AG04450 (cell line): ENCODE measurements around the gene MICALL2. TPM values are rescaled to one million over a fixed set of nuclear protein-coding genes. Genes with fewer than 3 reads are reported as not detected.

ENCODE experiments used
- CTCF ChIA-PET: fragments of 300-600, 350-600 bp; formaldehyde crosslinking; extraction: SDS; loops from one replicate; lab custom pipeline; 2022; ENCODE audit warnings: antibody characterized with exemption, inconsistent platforms; lab: Charles Lee
- POLR2A ChIA-PET: fragments of 350-600 bp; formaldehyde crosslinking; extraction: SDS; loops from one replicate; lab custom pipeline; 2021; ENCODE audit warnings: antibody characterized with exemption, inconsistent platforms; lab: Yijun Ruan, JAX
- DNase-seq: peaks from one replicate; pipeline ENCODE4 v3.0.0-alpha.2; 2011; ENCODE audit warnings: low read depth, low spot score
- H3K27ac ChIP-seq: one replicate; pipeline ENCODE4 v1.5.1; 2012; ENCODE audit warnings: low read depth, low read length, control low read depth
- H3K27me3 ChIP-seq: one replicate; pipeline ENCODE4 v1.6.0; 2012; ENCODE audit warnings: low read length; ENCODE audit not compliant: control insufficient read depth, insufficient read depth
- H3K4me3 ChIP-seq: 2 replicates; pipeline ENCODE4 v1.5.1; 2011; ENCODE audit warnings: mild to moderate bottlenecking, low read depth, low read length, control low read depth
- H3K9me3 ChIP-seq: 2 replicates; pipeline ENCODE4 v1.5.1; 2012; ENCODE audit warnings: low read length; ENCODE audit not compliant: control insufficient read depth, insufficient read depth
- polyA plus RNA-seq: library from polyadenylated mRNA; depleted of rRNA; stranded (reverse); fragments of >200 nt; gene quantifications from 2 replicates; pipeline ENCODE4 v1.2.3, GENCODE V29; 2011
- TF ChIP-seq, protein P1 (sequence below): IDR thresholded peaks from 2 replicates; pipeline ENCODE4 v1.5.1; 2011; ENCODE audit warnings: low read depth, low read length, control low read depth, inconsistent platforms

MICALL2 gene
- polyA plus RNA-seq, 1 experiment = 8.5 TPM

DNA sequence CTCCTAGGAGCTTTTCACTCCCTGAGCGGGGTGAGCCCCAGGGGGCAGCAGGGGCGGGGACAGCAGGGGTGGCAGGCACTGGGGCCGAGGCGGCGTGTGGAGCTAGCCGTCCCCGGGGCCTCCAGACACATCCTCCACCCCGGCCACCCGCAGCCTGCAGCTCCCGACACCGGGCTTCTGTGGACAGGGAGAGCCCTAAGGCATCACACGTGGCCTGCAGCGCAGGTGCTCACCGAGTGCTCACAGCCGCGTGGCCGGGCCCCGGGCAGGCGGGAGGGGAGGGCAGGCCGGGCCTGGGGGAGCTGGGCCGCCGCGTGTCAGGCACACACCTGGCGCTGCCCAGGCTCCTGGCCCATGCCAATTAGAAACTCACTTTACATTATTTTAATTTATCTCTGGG lies 51.4 kb downstream of the MICALL2 start:
- H3K27ac ChIP-seq = no peak overlapping the region
- no peak overlapping the region for H3K4me3 ChIP-seq
- H3K27me3 ChIP-seq = peaks cover 53% of the 10 kb centered on the region
- POLR2A ChIA-PET = no interaction called here
- no peak for DNase-seq
- CTCF ChIA-PET = interaction anchor here (1.1 kb wide), 1 partner anchor 66 kb away, joined by 3 read pairs; no protein-coding TSS in a partner anchor
- TF ChIP-seq, protein P1, sequence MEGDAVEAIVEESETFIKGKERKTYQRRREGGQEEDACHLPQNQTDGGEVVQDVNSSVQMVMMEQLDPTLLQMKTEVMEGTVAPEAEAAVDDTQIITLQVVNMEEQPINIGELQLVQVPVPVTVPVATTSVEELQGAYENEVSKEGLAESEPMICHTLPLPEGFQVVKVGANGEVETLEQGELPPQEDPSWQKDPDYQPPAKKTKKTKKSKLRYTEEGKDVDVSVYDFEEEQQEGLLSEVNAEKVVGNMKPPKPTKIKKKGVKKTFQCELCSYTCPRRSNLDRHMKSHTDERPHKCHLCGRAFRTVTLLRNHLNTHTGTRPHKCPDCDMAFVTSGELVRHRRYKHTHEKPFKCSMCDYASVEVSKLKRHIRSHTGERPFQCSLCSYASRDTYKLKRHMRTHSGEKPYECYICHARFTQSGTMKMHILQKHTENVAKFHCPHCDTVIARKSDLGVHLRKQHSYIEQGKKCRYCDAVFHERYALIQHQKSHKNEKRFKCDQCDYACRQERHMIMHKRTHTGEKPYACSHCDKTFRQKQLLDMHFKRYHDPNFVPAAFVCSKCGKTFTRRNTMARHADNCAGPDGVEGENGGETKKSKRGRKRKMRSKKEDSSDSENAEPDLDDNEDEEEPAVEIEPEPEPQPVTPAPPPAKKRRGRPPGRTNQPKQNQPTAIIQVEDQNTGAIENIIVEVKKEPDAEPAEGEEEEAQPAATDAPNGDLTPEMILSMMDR = no peak
- H3K9me3 ChIP-seq = peaks cover under 1% of the 10 kb centered on the region; the same call in 1 of the 2 replicates

DNA sequence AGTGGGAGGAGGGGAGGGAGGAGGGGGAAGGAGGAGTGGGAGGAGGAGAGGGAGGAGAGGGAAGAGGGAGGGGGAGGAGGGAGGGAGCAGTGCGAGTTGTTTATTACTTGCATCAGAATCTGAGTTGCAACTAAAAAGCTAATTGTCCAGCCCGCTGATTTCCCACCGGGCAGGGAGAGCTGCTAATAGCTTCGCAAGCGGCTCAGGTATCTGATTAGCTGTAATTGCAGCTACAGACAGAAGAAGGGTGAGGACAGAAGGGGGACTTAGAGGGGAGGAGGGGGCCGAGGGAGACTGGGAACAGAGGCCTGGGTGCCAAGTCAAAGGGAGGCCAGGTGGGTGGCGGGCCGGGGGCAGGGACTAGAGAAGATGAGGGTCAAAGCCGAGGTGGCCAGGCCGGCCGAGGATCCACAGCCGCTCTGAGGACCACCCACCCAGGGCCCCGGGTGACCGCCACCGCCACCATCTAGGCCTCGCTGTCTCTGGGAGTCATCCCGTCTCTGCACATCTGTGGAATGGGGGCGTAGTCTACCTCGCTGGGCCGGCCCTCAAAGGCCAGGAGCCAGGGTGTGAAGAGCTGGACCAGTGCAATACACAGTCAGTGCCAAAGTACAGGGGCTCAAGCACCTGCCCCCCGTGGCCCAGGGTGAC lies 54.2 kb downstream of the MICALL2 start:
- no peak overlapping the region for H3K27ac ChIP-seq
- peaks cover 9% of the 10 kb centered on the region for H3K9me3 ChIP-seq
- no peak for DNase-seq
- ChIA-PET POLR2A (no interaction called here), CTCF (interaction anchor here (0.9 to 2.1 kb wide), 2 partner anchors 8 to 180 kb away, joined by 5 to 10 read pairs; no protein-coding TSS in a partner anchor)
- H3K4me3 ChIP-seq = no peak overlapping the region
- TF ChIP-seq, protein P1 = no peak
- peaks cover 67% of the 10 kb centered on the region for H3K27me3 ChIP-seq

DNA sequence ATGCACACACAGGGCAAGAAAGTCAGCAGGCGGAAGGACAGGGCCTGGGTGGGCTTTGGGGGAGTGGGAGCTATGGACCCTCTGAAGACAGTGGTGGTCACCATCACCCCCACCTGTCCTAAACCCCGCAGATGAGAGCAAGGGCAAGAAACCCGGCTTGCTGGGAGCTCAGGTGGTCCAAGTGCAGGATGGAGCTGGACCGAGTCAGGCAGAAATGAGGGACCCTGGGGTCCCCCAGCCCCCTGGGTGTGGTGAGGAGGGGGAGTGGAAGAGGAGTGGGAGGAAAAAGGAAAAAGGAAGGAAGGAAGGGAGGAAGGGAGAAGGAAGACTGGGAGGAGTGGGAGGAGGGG lies 54.8 kb downstream of the MICALL2 start:
- Histone ChIP-seq H3K4me3 (no peak overlapping the region), H3K9me3 (peaks cover 9% of the 10 kb centered on the region), H3K27me3 (peaks cover 66% of the 10 kb centered on the region), H3K27ac (no peak overlapping the region)
- CTCF ChIA-PET = interaction anchor here (0.9 to 2.1 kb wide), 2 partner anchors 8 to 179 kb away, joined by 5 to 10 read pairs; no protein-coding TSS in a partner anchor
- no peak for DNase-seq
- POLR2A ChIA-PET = no interaction called here
- TF ChIP-seq, protein P1 = no peak

DNA sequence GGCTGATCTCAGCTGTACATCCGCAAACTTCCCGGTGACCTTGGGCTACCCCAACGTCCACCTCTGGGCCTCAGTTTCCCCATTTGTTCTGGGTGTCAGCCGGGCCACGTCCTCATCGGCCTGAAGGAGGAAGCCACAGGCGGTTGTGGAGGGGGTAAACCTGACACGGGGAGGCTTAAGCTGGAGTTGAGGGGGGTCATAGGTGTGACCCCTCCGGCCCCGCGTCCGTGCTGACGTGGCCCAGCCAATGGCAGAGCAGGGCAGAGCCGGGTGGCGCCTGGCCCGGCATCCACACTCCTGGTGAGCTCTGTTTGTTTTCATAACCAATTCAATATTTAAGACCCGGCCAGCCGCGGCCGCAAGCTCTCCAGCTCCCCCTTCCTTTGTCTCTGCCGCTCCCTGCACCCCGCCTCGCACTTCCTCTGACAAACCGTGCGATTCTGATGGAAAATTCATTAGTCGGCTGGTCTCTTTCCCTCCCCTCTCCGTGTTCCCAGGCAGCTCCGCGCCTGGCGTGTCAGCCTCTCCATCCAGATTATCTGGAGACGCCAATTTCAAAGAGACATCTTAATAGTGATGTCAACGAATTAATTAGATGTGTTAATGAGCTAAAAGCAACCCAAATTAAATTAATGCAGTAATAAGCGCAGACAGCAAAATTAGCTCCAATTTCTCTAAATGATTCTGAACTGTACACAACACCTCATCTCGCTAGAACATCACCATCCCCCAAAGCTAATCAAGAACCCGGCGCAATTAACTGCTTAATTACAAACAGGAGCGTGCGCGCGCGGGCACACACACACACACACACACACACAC lies 55.4 kb downstream of the MICALL2 start:
- Histone ChIP-seq H3K9me3 (peaks cover 9% of the 10 kb centered on the region), H3K27ac (no peak overlapping the region), H3K27me3 (peaks cover 60% of the 10 kb centered on the region), H3K4me3 (no peak overlapping the region)
- no peak for DNase-seq
- POLR2A ChIA-PET = interaction anchor here (0.7 kb wide), 1 partner anchor 60 kb away, joined by 4 read pairs; no protein-coding TSS in a partner anchor
- TF ChIP-seq, protein P1 = peak; percentile 28
- CTCF ChIA-PET = interaction anchor here (0.7 to 2.1 kb wide), 3 partner anchors 9 to 179 kb away, joined by 3 to 10 read pairs (median 5); no protein-coding TSS in a partner anchor
